ENCODE results near the gene ATL2.

GRCh38 chr2:38370664-38371063 lies 6.4 kb downstream of the ATL2 start:
- TF ChIP-seq CTCF (conservative IDR thresholded peaks at IDR 0.05; ENCODE audit: low read length), result no peak
- TF ChIP-seq EZH2phosphoT487 (IDR thresholded peaks at IDR 0.05; ENCODE audit: borderline replicate concordance), result no peak
